Neural progenitor cell (in vitro differentiated cells): ENCODE data around the gene PIGT. TPM values are rescaled to one million over a fixed set of nuclear protein-coding genes. Genes with fewer than 3 reads are reported as not detected.
A peak's percentile ranks its signal among the peaks of the same experiment; 100 is the strongest.

Source experiments
- DNase-seq: peaks from one replicate; pipeline ENCODE4 v3.0.0-alpha.2; 2016; ENCODE audit warnings: low spot score
- H2AFZ ChIP-seq: fragments of 200-600 bp; sonication (generic); replicated peaks from 2 replicates; pipeline ENCODE4 v1.6.1; 2016; ENCODE audit warnings: antibody characterized with exemption
- H3F3A ChIP-seq: fragments of 200-600 bp; sonication (generic); 2 replicates; pipeline ENCODE4 v1.6.1; 2016; ENCODE audit warnings: antibody characterized with exemption, low read depth
- H3K27ac ChIP-seq: fragments of 200-600 bp; sonication (generic); 2 replicates; pipeline ENCODE4 v1.5.1; 2016; ENCODE audit warnings: mild to moderate bottlenecking
- H3K27me3 ChIP-seq: fragments of 200-600 bp; sonication (generic); 2 replicates; pipeline ENCODE4 v1.6.1; 2016; ENCODE audit warnings: mild to moderate bottlenecking, moderate library complexity
- H3K36me3 ChIP-seq: fragments of 200-600 bp; sonication (generic); 2 replicates; pipeline ENCODE4 v1.5.1; 2016
- H3K4me1 ChIP-seq: fragments of 200-600 bp; sonication (generic); 2 replicates; pipeline ENCODE4 v1.6.1; 2016; ENCODE audit warnings: mixed run types
- H3K4me2 ChIP-seq: fragments of 200-600 bp; sonication (generic); 2 replicates; pipeline ENCODE4 v1.6.1; 2016
- H3K4me3 ChIP-seq: fragments of 200-600 bp; sonication (generic); 2 replicates; pipeline ENCODE4 v1.5.1; 2016
- H3K79me2 ChIP-seq: fragments of 200-600 bp; sonication (generic); 2 replicates; pipeline ENCODE4 v1.6.1; 2016; ENCODE audit warnings: low read depth
- H3K9ac ChIP-seq: fragments of 200-600 bp; sonication (generic); 2 replicates; pipeline ENCODE4 v1.6.1; 2016
- H3K9me3 ChIP-seq: fragments of 200-600 bp; sonication (generic); 2 replicates; pipeline ENCODE4 v1.5.1; 2016; ENCODE audit warnings: low read depth
- H4K20me1 ChIP-seq: fragments of 200-600 bp; sonication (generic); 2 replicates; pipeline ENCODE4 v1.6.1; 2016; ENCODE audit warnings: low read depth
- H3K27ac Mint-ChIP-seq: 3 replicates; pipeline ENCODE4 v1.8.0; 2021; ENCODE audit warnings: mixed read lengths
- H3K27me3 Mint-ChIP-seq: 2 replicates; pipeline ENCODE4 v1.8.0; 2022; ENCODE audit warnings: low read depth, mild to moderate bottlenecking, inconsistent platforms, moderate library complexity, mixed read lengths; ENCODE audit not compliant: insufficient read depth
- H3K36me3 Mint-ChIP-seq: 3 replicates; pipeline ENCODE4 v1.8.0; 2021; ENCODE audit warnings: mixed read lengths
- H3K4me1 Mint-ChIP-seq: 3 replicates; pipeline ENCODE4 v1.8.0; 2021; ENCODE audit warnings: mixed read lengths
- H3K4me3 Mint-ChIP-seq: 3 replicates; pipeline ENCODE4 v1.8.0; 2021; ENCODE audit warnings: mild to moderate bottlenecking, moderate library complexity, mixed read lengths
- H3K9me3 Mint-ChIP-seq: 3 replicates; pipeline ENCODE4 v1.8.0; 2020; ENCODE audit warnings: mixed read lengths
- CTCF ChIP-seq: fragments of 200-600 bp; sonication (generic); IDR thresholded peaks from 2 replicates; pipeline ENCODE4 v1.5.1; 2017; ENCODE audit warnings: antibody characterized with exemption, mild to moderate bottlenecking
- EZH2 ChIP-seq: fragments of 200-600 bp; sonication (generic); IDR thresholded peaks from 2 replicates; pipeline ENCODE4 v1.6.1; 2017; ENCODE audit warnings: antibody characterized with exemption, mild to moderate bottlenecking, moderate library complexity
- EZH2phosphoT487 ChIP-seq: fragments of 200-600 bp; sonication (generic); IDR thresholded peaks from 2 replicates; pipeline ENCODE4 v1.6.1; 2017; ENCODE audit warnings: antibody characterized with exemption
- total RNA-seq: library from RNA; depleted of rRNA; stranded (reverse); fragments of >200 nt; gene quantifications from 2 replicates; pipeline ENCODE4 v1.2.3, GENCODE V29; 2015; ENCODE audit warnings: low replicate concordance

Gene PIGT
- total RNA-seq, 1 donor from 2014 or later, result 24.5 TPM

GRCh38 chr20:45436732-45437485 lies 21.0 kb downstream of the PIGT start:
- Mint-ChIP-seq H3K4me3 (peak overlapping the region; percentile 82), H3K27ac (no peak overlapping the region), H3K36me3 (no peaks in the 10 kb centered on the region), H3K27me3 (peaks cover 2% of the 10 kb centered on the region), H3K4me1 (peaks cover 2% of the 10 kb centered on the region), H3K9me3 (no peaks in the 10 kb centered on the region)
- no peaks in the 10 kb centered on the region for H3F3A ChIP-seq
- H3K4me2 ChIP-seq, result peak overlapping the region; percentile 82
- DNase-seq, result peak; percentile 90
- peak overlapping the region; percentile 86 for H2AFZ ChIP-seq
- H3K9me3 ChIP-seq, result no peaks in the 10 kb centered on the region
- peak; percentile 97 for TF ChIP-seq CTCF
- TF ChIP-seq EZH2, result no peak
- no peak for TF ChIP-seq EZH2phosphoT487
- H3K9ac ChIP-seq, result no peak overlapping the region
- H3K79me2 ChIP-seq, result no peaks in the 10 kb centered on the region
- H3K4me1 ChIP-seq, result peaks cover 5% of the 10 kb centered on the region
- H4K20me1 ChIP-seq, result no peaks in the 10 kb centered on the region
- no peak overlapping the region for H3K27ac ChIP-seq
- no peaks in the 10 kb centered on the region for H3K36me3 ChIP-seq
- H3K27me3 ChIP-seq, result peaks cover 16% of the 10 kb centered on the region
- H3K4me3 ChIP-seq, result peak overlapping the region; percentile 59

- Histone ChIP-seq H3K27me3 (peaks cover 13% of the 10 kb centered on the region), H3F3A (no peaks in the 10 kb centered on the region), H3K9ac (no peak overlapping the region), H3K9me3 (no peaks in the 10 kb centered on the region), H3K36me3 (no peaks in the 10 kb centered on the region), H3K4me3 (no peak overlapping the region), H4K20me1 (no peaks in the 10 kb centered on the region), H3K4me2 (no peak overlapping the region), H3K27ac (no peak overlapping the region), H3K79me2 (no peaks in the 10 kb centered on the region), H3K4me1 (peaks cover 5% of the 10 kb centered on the region), H2AFZ (no peak overlapping the region)
- Mint-ChIP-seq H3K9me3 (no peaks in the 10 kb centered on the region), H3K27me3 (peaks cover 6% of the 10 kb centered on the region), H3K4me3 (no peak overlapping the region), H3K36me3 (no peaks in the 10 kb centered on the region), H3K27ac (no peak overlapping the region), H3K4me1 (no peaks in the 10 kb centered on the region)
- DNase-seq, result no peak
- TF ChIP-seq EZH2, result no peak
- no peak for TF ChIP-seq EZH2phosphoT487
- TF ChIP-seq CTCF, result no peak
These were observed 24.5 kb downstream of the PIGT start for GRCh38 chr20:45440424-45440823.

- Histone ChIP-seq H3K4me1 (peaks cover 5% of the 10 kb centered on the region), H4K20me1 (no peaks in the 10 kb centered on the region), H3F3A (no peaks in the 10 kb centered on the region), H3K27ac (no peak overlapping the region), H3K4me2 (no peak overlapping the region), H3K4me3 (no peak overlapping the region), H3K9ac (no peak overlapping the region), H3K27me3 (peaks cover 6% of the 10 kb centered on the region), H2AFZ (peak overlapping the region; percentile 10), H3K79me2 (no peaks in the 10 kb centered on the region), H3K36me3 (no peaks in the 10 kb centered on the region), H3K9me3 (no peaks in the 10 kb centered on the region)
- no peak for TF ChIP-seq EZH2
- no peak for TF ChIP-seq EZH2phosphoT487
- TF ChIP-seq CTCF, result no peak
- H3K27ac Mint-ChIP-seq, result no peak overlapping the region
- H3K4me3 Mint-ChIP-seq, result no peak overlapping the region
- no peaks in the 10 kb centered on the region for H3K4me1 Mint-ChIP-seq
- peaks cover 6% of the 10 kb centered on the region for H3K27me3 Mint-ChIP-seq
- no peaks in the 10 kb centered on the region for H3K36me3 Mint-ChIP-seq
- DNase-seq, result no peak
- H3K9me3 Mint-ChIP-seq, result no peaks in the 10 kb centered on the region
These were observed 25.1 kb downstream of the PIGT start for GRCh38 chr20:45440891-45441685.
